H9 (cell line): ENCODE results near the gene KIAA2012. TPM values are rescaled to one million over a fixed set of nuclear protein-coding genes. Genes with fewer than 3 reads are reported as not detected.

Source experiments
- DNase-seq: peaks from one replicate; pipeline ENCODE4 v3.0.0-alpha.2; 2017
- H2AFZ ChIP-seq: one replicate; pipeline ENCODE4 v1.6.1; 2013; ENCODE audit warnings: mild to moderate bottlenecking, low read length, control low read depth, moderate library complexity
- H2AK5ac ChIP-seq: 2 replicates; pipeline ENCODE4 v1.6.1; 2013; ENCODE audit warnings: low read length, control low read depth, mixed read lengths; ENCODE audit not compliant: insufficient read length
- H2BK120ac ChIP-seq: one replicate; pipeline ENCODE4 v1.6.1; 2013; ENCODE audit warnings: low read depth, mild to moderate bottlenecking, low read length, control low read depth, inconsistent platforms; ENCODE audit not compliant: poor library complexity, severe bottlenecking
- H2BK12ac ChIP-seq: 2 replicates; pipeline ENCODE4 v1.6.1; 2013; ENCODE audit warnings: low read length, control low read depth, mixed read lengths, low read depth; ENCODE audit not compliant: insufficient read length
- H2BK15ac ChIP-seq: 2 replicates; pipeline ENCODE4 v1.6.1; 2013; ENCODE audit warnings: low read depth, low read length, control low read depth
- H2BK20ac ChIP-seq: one replicate; pipeline ENCODE4 v1.6.1; 2013; ENCODE audit warnings: low read depth, mild to moderate bottlenecking, low read length, control low read depth, inconsistent platforms; ENCODE audit not compliant: poor library complexity, severe bottlenecking
- H2BK5ac ChIP-seq: 2 replicates; pipeline ENCODE4 v1.6.1; 2013; ENCODE audit warnings: low read length, control low read depth, mixed read lengths; ENCODE audit not compliant: insufficient read length
- H3K14ac ChIP-seq: 2 replicates; pipeline ENCODE4 v1.6.1; 2013; ENCODE audit warnings: low read length, control low read depth; ENCODE audit not compliant: insufficient read depth
- H3K18ac ChIP-seq: 2 replicates; pipeline ENCODE4 v1.6.1; 2013; ENCODE audit warnings: low read depth, mild to moderate bottlenecking, mixed read lengths, low read length, control low read depth; ENCODE audit not compliant: insufficient read length
- H3K23ac ChIP-seq: 2 replicates; pipeline ENCODE4 v1.6.1; 2013; ENCODE audit warnings: low read length, control low read depth, mixed read lengths, low read depth; ENCODE audit not compliant: insufficient read length
- H3K23me2 ChIP-seq: 2 replicates; pipeline ENCODE4 v1.6.1; 2013; ENCODE audit warnings: low read depth, mild to moderate bottlenecking, mixed read lengths, low read length, control low read depth; ENCODE audit not compliant: insufficient read length, poor library complexity, severe bottlenecking
- H3K27ac ChIP-seq: 2 replicates; pipeline ENCODE4 v1.5.1; 2013; ENCODE audit warnings: low read length, control low read depth, mixed read lengths, low read depth; ENCODE audit not compliant: insufficient read length
- H3K27me3 ChIP-seq: 2 replicates; pipeline ENCODE4 v1.6.1; 2013; ENCODE audit warnings: low read length, control low read depth, inconsistent platforms; ENCODE audit not compliant: insufficient read depth
- H3K4ac ChIP-seq: 2 replicates; pipeline ENCODE4 v1.6.1; 2013; ENCODE audit warnings: low read depth, mild to moderate bottlenecking, control low read depth, inconsistent platforms, low read length, moderate library complexity
- H3K4me1 ChIP-seq: 2 replicates; pipeline ENCODE4 v1.6.1; 2013; ENCODE audit warnings: low read length, control low read depth, inconsistent platforms; ENCODE audit not compliant: insufficient read depth
- H3K4me2 ChIP-seq: 2 replicates; pipeline ENCODE4 v1.6.1; 2013; ENCODE audit warnings: low read length, control low read depth, mixed read lengths; ENCODE audit not compliant: insufficient read length, insufficient read depth
- H3K56ac ChIP-seq: 2 replicates; pipeline ENCODE4 v1.6.1; 2013; ENCODE audit warnings: low read depth, mild to moderate bottlenecking, mixed read lengths, low read length, control low read depth; ENCODE audit not compliant: insufficient read length
- H3K79me1 ChIP-seq: 2 replicates; pipeline ENCODE4 v1.6.1; 2013; ENCODE audit warnings: low read depth, mild to moderate bottlenecking, moderate library complexity, low read length, control low read depth, inconsistent platforms; ENCODE audit not compliant: insufficient read depth, poor library complexity, severe bottlenecking
- H3K79me2 ChIP-seq: 2 replicates; pipeline ENCODE4 v1.6.1; 2013; ENCODE audit warnings: low read length, control low read depth, inconsistent platforms; ENCODE audit not compliant: insufficient read depth
- H3K9ac ChIP-seq: 2 replicates; pipeline ENCODE4 v1.6.1; 2013; ENCODE audit warnings: low read length, control low read depth, mixed read lengths; ENCODE audit not compliant: insufficient read length; ENCODE audit errors: extremely low read depth
- H3K9me3 ChIP-seq: one replicate; pipeline ENCODE4 v1.6.1; 2013; ENCODE audit warnings: low read depth, low read length, inconsistent platforms; ENCODE audit not compliant: control insufficient read depth
- H3T11ph ChIP-seq: one replicate; pipeline ENCODE4 v1.6.1; 2013; ENCODE audit warnings: mild to moderate bottlenecking, low read length, control low read depth, inconsistent platforms
- H4K20me1 ChIP-seq: one replicate; pipeline ENCODE4 v1.6.1; 2013; ENCODE audit not compliant: control insufficient read depth, insufficient read length, insufficient read depth
- H4K5ac ChIP-seq: 2 replicates; pipeline ENCODE4 v1.6.1; 2013; ENCODE audit warnings: low read depth, mild to moderate bottlenecking, mixed read lengths, low read length, control low read depth; ENCODE audit not compliant: insufficient read length
- H4K8ac ChIP-seq: replicated peaks from 2 replicates; pipeline ENCODE4 v1.6.1; 2013; ENCODE audit warnings: low read length, control low read depth, mixed read lengths, low read depth; ENCODE audit not compliant: insufficient read length
- H4K91ac ChIP-seq: 2 replicates; pipeline ENCODE4 v1.6.1; 2013; ENCODE audit warnings: low read depth, mild to moderate bottlenecking, moderate library complexity, mixed read lengths, low read length, control low read depth; ENCODE audit not compliant: insufficient read length
- H3K27ac Mint-ChIP-seq, 3 experiments: 2 replicates in 2 of 3; 3 replicates in 1 of 3; pipeline ENCODE4 v1.8.0; 2020 to 2021; ENCODE audit warnings: mixed read lengths in 3 of 3, mild to moderate bottlenecking in 1 of 3, moderate library complexity in 1 of 3
- H3K27me3 Mint-ChIP-seq: 2 replicates; pipeline ENCODE4 v1.8.0; 2021; ENCODE audit warnings: low read depth, mild to moderate bottlenecking, moderate library complexity, mixed read lengths
- H3K36me3 Mint-ChIP-seq, 3 experiments: 2 replicates in 2 of 3; 3 replicates in 1 of 3; pipeline ENCODE4 v1.8.0; 2020 to 2021; ENCODE audit warnings: low read depth in 3 of 3, mixed read lengths in 3 of 3; ENCODE audit not compliant: insufficient read depth in 1 of 3
- H3K4me1 Mint-ChIP-seq, 2 experiments: 2 replicates each; pipeline ENCODE4 v1.8.0; 2020; ENCODE audit warnings: mixed read lengths in 2 of 2
- H3K4me3 Mint-ChIP-seq, 2 experiments: 2 replicates in 1 of 2; 3 replicates in 1 of 2; pipeline ENCODE4 v1.8.0; 2020 to 2021; ENCODE audit warnings: mild to moderate bottlenecking in 2 of 2, mixed read lengths in 2 of 2, moderate library complexity in 1 of 2
- H3K9me3 Mint-ChIP-seq, 2 experiments: 2 replicates in 1 of 2; 3 replicates in 1 of 2; pipeline ENCODE4 v1.8.0; 2020; ENCODE audit warnings: mild to moderate bottlenecking in 2 of 2, mixed read lengths in 2 of 2, moderate library complexity in 1 of 2
- WGBS: extraction: QIAGEN DNeasy Blood & Tissue Kit; methylation state at CpG from one replicate; pipeline ENCODE4 v1.1.7; 2013; ENCODE audit warnings: missing lambda C conversion rate, low lambda C conversion rate, mixed read lengths; ENCODE audit not compliant: insufficient read length; ENCODE audit errors: extremely low coverage; 5-methylcytosine and 5-hydroxymethylcytosine counted together
- total RNA-seq: library from RNA; stranded (reverse); gene quantifications from 2 replicates; pipeline ENCODE4 v1.2.1, GENCODE V29; 2021
- TF ChIP-seq, protein P1 (sequence below): fragments of 200-600 bp; sonication (generic); conservative IDR thresholded peaks from 3 replicates; pipeline ENCODE4 v1.8.0; 2021; ENCODE audit warnings: antibody characterized with exemption, mild to moderate bottlenecking

Gene KIAA2012
- total RNA-seq, 1 experiment from 2014 or later, result not detected

GRCh38 chr2:202186641-202187202 lies 113.7 kb downstream of the KIAA2012 start:
- Histone ChIP-seq H3K4me2 (no peak overlapping the region), H3K56ac (no peak overlapping the region), H2BK20ac (no peak overlapping the region), H3K4ac (no peak overlapping the region), H3K14ac (no peak overlapping the region), H3K79me2 (no peaks in the 10 kb centered on the region), H3K27me3 (no peaks in the 10 kb centered on the region), H3K9ac (no peak overlapping the region), H3K23ac (no peak overlapping the region), H2BK120ac (no peak overlapping the region), H3K23me2 (no peaks in the 10 kb centered on the region), H2AFZ (no peak overlapping the region), H3K79me1 (no peaks in the 10 kb centered on the region), H4K5ac (no peak overlapping the region), H2AK5ac (no peak overlapping the region), H2BK5ac (no peak overlapping the region), H3T11ph (no peak overlapping the region), H2BK12ac (no peak overlapping the region), H4K91ac (no peak overlapping the region), H3K4me1 (no peaks in the 10 kb centered on the region), H2BK15ac (no peak overlapping the region), H3K18ac (no peak overlapping the region), H3K9me3 (no peaks in the 10 kb centered on the region), H3K27ac (no peak overlapping the region), H4K20me1 (no peaks in the 10 kb centered on the region), H4K8ac (no peak overlapping the region)
- Mint-ChIP-seq H3K27me3 (no peaks in the 10 kb centered on the region), H3K4me1 (0 out of 4 replicates have a peak, but pooled peaks cover 0 to 3% of the 10 kb centered on the region in 2 experiments), H3K4me3 (no peak overlapping the region), H3K9me3 (no peaks in the 10 kb centered on the region), H3K27ac (no peak overlapping the region), H3K36me3 (no peaks in the 10 kb centered on the region)
- DNase-seq, result no peak
- TF ChIP-seq, protein P1, sequence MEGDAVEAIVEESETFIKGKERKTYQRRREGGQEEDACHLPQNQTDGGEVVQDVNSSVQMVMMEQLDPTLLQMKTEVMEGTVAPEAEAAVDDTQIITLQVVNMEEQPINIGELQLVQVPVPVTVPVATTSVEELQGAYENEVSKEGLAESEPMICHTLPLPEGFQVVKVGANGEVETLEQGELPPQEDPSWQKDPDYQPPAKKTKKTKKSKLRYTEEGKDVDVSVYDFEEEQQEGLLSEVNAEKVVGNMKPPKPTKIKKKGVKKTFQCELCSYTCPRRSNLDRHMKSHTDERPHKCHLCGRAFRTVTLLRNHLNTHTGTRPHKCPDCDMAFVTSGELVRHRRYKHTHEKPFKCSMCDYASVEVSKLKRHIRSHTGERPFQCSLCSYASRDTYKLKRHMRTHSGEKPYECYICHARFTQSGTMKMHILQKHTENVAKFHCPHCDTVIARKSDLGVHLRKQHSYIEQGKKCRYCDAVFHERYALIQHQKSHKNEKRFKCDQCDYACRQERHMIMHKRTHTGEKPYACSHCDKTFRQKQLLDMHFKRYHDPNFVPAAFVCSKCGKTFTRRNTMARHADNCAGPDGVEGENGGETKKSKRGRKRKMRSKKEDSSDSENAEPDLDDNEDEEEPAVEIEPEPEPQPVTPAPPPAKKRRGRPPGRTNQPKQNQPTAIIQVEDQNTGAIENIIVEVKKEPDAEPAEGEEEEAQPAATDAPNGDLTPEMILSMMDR, result no peak
- WGBS, result no CpG with 5 or more reads among the region's 4 CpGs
